Testis (tissue), 5 donors: ENCODE measurements around the gene SWT1. TPM values are rescaled to one million over a fixed set of nuclear protein-coding genes. Genes with fewer than 3 reads are reported as not detected.

Experiments
- DNase-seq: peaks from one replicate; pipeline ENCODE4 v3.0.0-alpha.2; 2019
- H3K27ac ChIP-seq, 2 donors: fragments of 200-600 bp; sonication (generic); one replicate each; pipeline ENCODE4 v1.5.1; 2019
- H3K27me3 ChIP-seq: fragments of 200-600 bp; sonication (generic); one replicate; pipeline ENCODE4 v1.5.1; 2019
- H3K36me3 ChIP-seq: fragments of 200-600 bp; sonication (generic); one replicate; pipeline ENCODE4 v1.5.1; 2017; ENCODE audit warnings: low read depth; ENCODE audit errors: missing control alignments
- H3K4me1 ChIP-seq: fragments of 200-600 bp; sonication (generic); one replicate; pipeline ENCODE4 v1.5.1; 2019
- H3K4me3 ChIP-seq, 2 donors: fragments of 200-600 bp; sonication (generic); one replicate each; pipeline ENCODE4 v1.5.1; 2017 to 2019
- H3K9me3 ChIP-seq: fragments of 200-600 bp; sonication (generic); one replicate; pipeline ENCODE4 v1.5.1; 2017
- CTCF ChIP-seq, 3 experiments: fragments of 450-650 bp in 2 of 3; fragments of 200-600 bp in 1 of 3; sonication (generic) in 1 of 3; IDR thresholded peaks; one replicate each; pipeline ENCODE4 v1.5.1; 2016 to 2019; ENCODE audit warnings: antibody characterized with exemption in 3 of 3, mild to moderate bottlenecking in 2 of 3, moderate library complexity in 1 of 3
- POLR2A ChIP-seq: fragments of 450-650 bp; IDR thresholded peaks from one replicate; pipeline ENCODE4 v1.6.1; 2017; ENCODE audit warnings: antibody characterized with exemption, mild to moderate bottlenecking, moderate library complexity
- WGBS, 2 donors: methylation state at CpG; one replicate each; pipeline ENCODE4 v1.1.5; 2018; 5-methylcytosine and 5-hydroxymethylcytosine counted together
- intact Hi-C: fragments of 100-400 bp; cut with DNase I; formaldehyde crosslinking; loops from one replicate; pipeline ENCODE4 v1.15.1; 2023; ENCODE audit warnings: low total_unique reads
- long read RNA-seq, 2 donors: transcript quantifications; one replicate each; lab custom pipeline, GENCODE V29; 2026
- polyA plus RNA-seq: library from polyadenylated mRNA; stranded (reverse); fragments of 350-450 nt; fragmentation: Illumina TruSeq; extraction: RNeasy Lipid Tissue Mini Kit (QIAGEN cat#74804); gene quantifications from one replicate; pipeline ENCODE4 v1.2.3, GENCODE V29; 2014; ENCODE audit warnings: low read depth, low replicate concordance; ENCODE audit not compliant: insufficient read depth
- total RNA-seq, 2 donors: library from RNA; depleted of rRNA; stranded (reverse); fragments of >200 nt; gene quantifications; one replicate each; pipeline ENCODE4 v1.2.3, GENCODE V29; 2016

The SWT1 gene
- total RNA-seq (10 to 100 TPM; 29.0 to 44.6 TPM), polyA plus RNA-seq (38.3 TPM)
- long read RNA-seq, donor 1 = 0 reads
- long read RNA-seq, donor 2 = 0 reads

- H3K4me1 ChIP-seq = peaks cover 17% of the 10 kb centered on the region
- 0 to 1% methylated on average over 33 to 53 of the region's 63 CpGs for WGBS, 2 donors
- peak within 1 kb of the TSS; percentile 98 to 100 for H3K27ac ChIP-seq
Observed at GRCh38 chr1:185156854-185157598, at the start of gene SWT1, which contains the start of gene TRMT1L. Gene SWT1 (plus strand): TSS chr1:185157167. CDS start chr1:185160842, 3,675 bp downstream. Gene TRMT1L (minus strand): TSS chr1:185156953. CDS start chr1:185156712, 241 bp downstream.

DNA sequence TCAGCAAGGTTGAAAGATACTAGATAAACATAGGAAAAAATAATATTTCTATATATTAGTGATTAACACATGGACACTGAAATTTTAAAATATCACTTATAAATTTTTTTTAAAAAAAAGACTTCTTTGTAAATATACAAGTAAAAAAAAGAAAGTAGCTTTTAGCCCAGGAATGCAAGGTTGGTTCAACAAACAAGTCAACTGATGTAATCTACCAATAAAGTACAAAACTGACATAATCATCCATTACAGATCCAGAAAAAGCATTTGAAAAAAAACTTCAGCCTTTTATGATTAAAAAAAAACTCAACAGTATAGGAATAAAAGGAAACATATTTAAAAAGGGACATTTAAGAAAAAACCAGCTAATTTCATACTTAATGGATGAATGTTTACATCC, 48.6 kb upstream of the SWT1 start:
- H3K27ac ChIP-seq = no peak overlapping the region
- TF ChIP-seq POLR2A (no peak), CTCF (IDR thresholded peaks at IDR 0.05) (no peak)
- intact Hi-C loops = no loop called here

More at GRCh38 chr1:185156854-185157598, at the start of gene SWT1, which contains the start of gene TRMT1L:
- TF ChIP-seq POLR2A = peak; percentile 84
- TF ChIP-seq CTCF (IDR thresholded peaks at IDR 0.05) = no peak
- H3K36me3 ChIP-seq = no peaks in the 10 kb centered on the region
- no peaks in the 10 kb centered on the region for H3K27me3 ChIP-seq
- H3K4me3 ChIP-seq = peak within 1 kb of the TSS; percentile 88 to 97
- intact Hi-C loops = no loop called here
- H3K9me3 ChIP-seq = no peaks in the 10 kb centered on the region
- peak; percentile 100 for DNase-seq

GRCh38 chr1:185110145-185110544, 46.8 kb upstream of the SWT1 start:
- H3K4me3 ChIP-seq = no peak overlapping the region
- no peak for DNase-seq
- H3K27ac ChIP-seq = no peak overlapping the region
- intact Hi-C loops = no loop called here
- no peaks in the 10 kb centered on the region for H3K4me1 ChIP-seq
- no peaks in the 10 kb centered on the region for H3K36me3 ChIP-seq
- TF ChIP-seq POLR2A = no peak
- TF ChIP-seq CTCF (IDR thresholded peaks at IDR 0.05) = no peak
- no peaks in the 10 kb centered on the region for H3K27me3 ChIP-seq
- no peaks in the 10 kb centered on the region for H3K9me3 ChIP-seq

More for the DNA sequence above, 48.6 kb upstream of the SWT1 start:
- Histone ChIP-seq H3K4me1 (no peaks in the 10 kb centered on the region), H3K36me3 (no peaks in the 10 kb centered on the region), H3K4me3 (no peak overlapping the region), H3K9me3 (no peaks in the 10 kb centered on the region), H3K27me3 (no peaks in the 10 kb centered on the region)
- no peak for DNase-seq

DNA sequence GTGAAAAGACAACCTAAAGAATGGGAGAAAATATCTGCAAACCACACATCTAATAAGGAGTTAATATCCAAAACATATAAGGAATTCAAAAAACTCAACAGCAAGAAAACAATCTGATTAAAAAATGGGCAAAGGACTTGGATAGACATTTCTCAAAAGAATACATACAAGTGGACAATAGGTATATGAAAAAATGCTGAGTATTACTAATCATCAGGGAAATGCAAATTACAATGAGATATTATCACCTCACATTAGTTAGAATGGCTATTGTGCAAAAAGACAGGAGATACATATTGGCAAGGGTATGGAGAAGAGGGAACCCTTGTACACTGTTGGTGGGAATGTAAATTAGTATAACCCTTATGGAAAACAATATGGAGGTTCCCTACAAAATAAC, 45.1 kb upstream of the SWT1 start:
- DNase-seq = no peak
- H3K9me3 ChIP-seq = no peaks in the 10 kb centered on the region
- no peaks in the 10 kb centered on the region for H3K36me3 ChIP-seq
- intact Hi-C loops = no loop called here
- H3K4me3 ChIP-seq = no peak overlapping the region
- no peak for TF ChIP-seq CTCF (IDR thresholded peaks at IDR 0.05)
- no peak for TF ChIP-seq POLR2A
- no peaks in the 10 kb centered on the region for H3K4me1 ChIP-seq
- no peak overlapping the region for H3K27ac ChIP-seq
- H3K27me3 ChIP-seq = no peaks in the 10 kb centered on the region

- Histone ChIP-seq H3K9me3 (no peaks in the 10 kb centered on the region), H3K4me3 (no peak overlapping the region), H3K36me3 (no peaks in the 10 kb centered on the region), H3K27me3 (no peaks in the 10 kb centered on the region), H3K4me1 (no peaks in the 10 kb centered on the region), H3K27ac (no peak overlapping the region)
- DNase-seq = no peak
- TF ChIP-seq POLR2A (no peak), CTCF (IDR thresholded peaks at IDR 0.05) (no peak)
- WGBS, 2 donors = 81 to 90% methylated on average over 2 of the region's 2 CpGs
- intact Hi-C loops = no loop called here
Observed at GRCh38 chr1:185112356-185112755, 44.6 kb upstream of the SWT1 start.
